ENCODE data around the gene PAWR. TPM values are rescaled to one million over a fixed set of nuclear protein-coding genes. Genes with fewer than 3 reads are reported as not detected.

Gene PAWR
- total and polyA plus RNA-seq, 9 of the 15 experiments (the other 6 are each of a cell fraction or from before 2014, with no cell fraction given) = 0.82 TPM; not detected in 8

DNA sequence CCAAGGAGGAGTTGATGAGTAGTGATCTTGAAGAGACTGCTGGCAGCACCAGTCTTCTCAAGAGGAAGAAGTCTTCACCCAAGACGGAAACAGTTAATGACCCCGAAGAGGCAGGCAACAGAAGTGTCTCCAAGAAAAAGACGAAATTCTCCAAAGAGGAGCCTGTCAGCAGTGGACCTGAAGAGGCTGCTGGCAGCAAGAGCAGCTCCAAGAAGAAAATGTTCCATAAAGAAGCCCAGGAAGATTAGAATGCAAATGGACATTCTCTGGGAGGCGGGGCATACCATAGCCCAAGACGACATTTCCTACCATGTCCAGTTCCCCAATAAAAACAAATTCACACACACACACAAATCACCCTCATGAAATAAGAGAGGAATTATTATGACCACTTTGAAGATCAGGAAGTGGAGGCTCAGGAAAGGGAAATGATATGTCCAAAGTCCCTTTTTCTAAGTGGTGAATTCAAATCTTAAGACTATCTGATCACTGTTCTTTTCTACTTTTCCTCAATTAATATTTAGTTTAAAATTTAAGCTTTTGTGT is 131.8 kb downstream of the PAWR start:
- CTCF ChIA-PET (ENCODE audit: low intra/inter-chr PET ratio) = interaction anchor here (0.6 kb wide), 1 partner anchor 154 kb away, joined by 3 read pairs; no protein-coding TSS in a partner anchor
- no peak for FAIRE-seq

More for the DNA sequence above, 131.8 kb downstream of the PAWR start:
- in situ Hi-C loops (cut with MboI) (no loop called here), intact Hi-C loops (cut with micrococcal nuclease) (loop anchor here (5.0 to 10.0 kb wide), 3 partner anchors 176 to 713 kb away; no protein-coding TSS in a partner anchor)
- no peaks in the 10 kb centered on the region for H3K36me3 ChIP-seq (ENCODE audit: control insufficient read depth, insufficient read depth, low read length)
- no peaks in the 10 kb centered on the region for H4K20me1 ChIP-seq (replicated peaks; ENCODE audit: control insufficient read depth, insufficient read depth, low read length)
- DNase-seq (ENCODE audit: extremely low read depth in 1 of 4, low spot score in 3 of 4) (no peak), ATAC-seq (no peak)
- 2% methylated on average over 5 of the region's 5 CpGs for WGBS (ENCODE audit: insufficient coverage, low coverage, missing lambda C conversion rate)
- H3K9me3 ChIP-seq (replicated peaks; ENCODE audit: control insufficient read depth, insufficient read depth, low read depth, low read length) = no peaks in the 10 kb centered on the region
- no peaks in the 10 kb centered on the region for H3K27me3 ChIP-seq (ENCODE audit: control insufficient read depth in 2 of 2, insufficient read depth in 2 of 2, low read length in 2 of 2)
- H3K27ac ChIP-seq (ENCODE audit: extremely low read depth, low read depth, low read length) = no peak overlapping the region
- TF ChIP-seq SAFB (IDR thresholded peaks at IDR 0.05; ENCODE audit: borderline replicate concordance, low read depth, low read length) (no peak), NKRF (IDR thresholded peaks at IDR 0.05; ENCODE audit: borderline replicate concordance) (no peak), MTA1 (IDR thresholded peaks at IDR 0.05; ENCODE audit: borderline replicate concordance) (no peak), POLR2A (conservative IDR thresholded peaks at IDR 0.05) (no peak), EP300 (IDR thresholded peaks at IDR 0.05; ENCODE audit: low read length) (no peak), NR3C1 (CRISPR knock-in tag; IDR thresholded peaks at IDR 0.05) (no peak), HNRNPUL1 (IDR thresholded peaks at IDR 0.05; ENCODE audit: low read length) (no peak), PRMT5 (CRISPR knock-in tag; IDR thresholded peaks at IDR 0.05) (no peak), XRCC4 (IDR thresholded peaks at IDR 0.05; ENCODE audit: extremely low read depth, insufficient read depth, insufficient read length) (no peak), ZNF408 (CRISPR knock-in tag; IDR thresholded peaks at IDR 0.05; ENCODE audit: low read depth) (no peak), CC2D1A (IDR thresholded peaks at IDR 0.05) (no peak), KHSRP (IDR thresholded peaks at IDR 0.05) (no peak), ZC3H11A (IDR thresholded peaks at IDR 0.05; ENCODE audit: low read depth, low read length) (no peak), HDAC2 (IDR thresholded peaks at IDR 0.05) (no peak), GTF2A2 (tag; IDR thresholded peaks at IDR 0.05) (no peak)
- TF ChIP-seq, protein P1, sequence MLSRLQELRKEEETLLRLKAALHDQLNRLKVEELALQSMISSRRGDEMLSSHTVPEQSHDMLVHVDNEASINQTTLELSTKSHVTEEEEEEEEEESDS (CRISPR knock-in tag; IDR thresholded peaks at IDR 0.05) = no peak
- no peaks in the 10 kb centered on the region for H3K79me2 ChIP-seq (ENCODE audit: control insufficient read depth, insufficient read depth, low read length)
- H3K4me2 ChIP-seq (ENCODE audit: insufficient read depth, low read length) = no peak overlapping the region
- no peak overlapping the region for H2AFZ ChIP-seq (ENCODE audit: low read depth, low read length)
- POLR2A ChIA-PET = interaction anchor here (0.8 kb wide), 1 partner anchor 875 kb away, joined by 3 read pairs; no protein-coding TSS in a partner anchor
- H3K9ac ChIP-seq (ENCODE audit: insufficient read depth in 1 of 2, low read depth in 2 of 2, low read length in 2 of 2) = no peak overlapping the region
- no peak overlapping the region for H3K4me3 ChIP-seq
- H3K9me1 ChIP-seq (ENCODE audit: control insufficient read depth, insufficient read depth, low read length) = no peaks in the 10 kb centered on the region
- no peaks in the 10 kb centered on the region for H3K4me1 ChIP-seq (replicated peaks in 1 of 2; ENCODE audit: control insufficient read depth in 2 of 2, insufficient read depth in 2 of 2, low read length in 2 of 2)
- BruUV-seq (replicated peaks) = no TSS peak

Measured in K562 (cell line).